22Rv1 (cell line): ENCODE results near the gene DTNB.

ENCODE experiments used
- CTCF ChIP-seq: fragments of 450-650 bp; IDR thresholded peaks from 2 replicates; pipeline ENCODE4 v1.5.1; 2017; ENCODE audit warnings: mild to moderate bottlenecking
- ZFX ChIP-seq: fragments of 450-650 bp; IDR thresholded peaks from 2 replicates; pipeline ENCODE4 v1.6.1; 2017; ENCODE audit warnings: antibody characterized with exemption, borderline replicate concordance

DNA sequence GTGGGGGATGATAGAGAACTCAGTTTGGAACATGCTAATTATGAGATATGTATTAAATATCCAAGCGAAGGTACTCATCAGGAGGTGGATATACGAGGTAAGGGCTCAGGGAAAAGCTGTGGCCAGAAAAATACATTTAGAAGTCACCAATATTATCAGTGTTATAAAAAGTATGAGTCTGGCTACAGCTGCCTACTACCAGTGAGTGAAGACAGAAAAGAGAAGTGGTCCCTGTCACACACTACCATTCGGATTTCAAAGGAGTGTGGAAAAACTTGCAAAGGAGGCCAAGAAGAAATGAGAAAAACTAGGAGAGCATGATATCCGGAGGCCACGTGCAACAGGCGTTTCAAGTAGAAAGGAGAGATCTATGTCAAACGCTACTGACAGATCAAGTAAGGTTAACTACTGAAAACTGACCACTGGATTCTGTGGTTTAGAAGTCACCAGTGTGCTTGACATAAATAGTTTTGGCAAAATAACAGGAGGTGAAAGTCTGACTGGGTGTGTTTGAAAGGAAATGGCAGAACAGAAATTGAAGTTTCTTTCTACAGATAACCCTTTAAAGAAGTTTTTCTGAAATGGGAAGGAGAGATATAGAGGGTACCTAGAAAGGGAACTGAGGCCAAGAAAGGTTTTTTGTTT lies 213.0 kb downstream of the DTNB start:
- TF ChIP-seq CTCF (no peak), ZFX (no peak)
